Spleen (tissue), 11 donors: Measurements from ENCODE around the gene FBLN2. TPM values are rescaled to one million over a fixed set of nuclear protein-coding genes. Genes with fewer than 3 reads are reported as not detected.

Experiments used
- DNase-seq: peaks from one replicate; pipeline ENCODE4 v3.0.0-alpha.2; 2020
- H3K27ac ChIP-seq, 8 donors: fragments of 200-600 bp; sonication (generic) in 7 of 8; 1 replicate in 4 of 8; 2 replicates in 4 of 8; pipeline versions ENCODE4 v1.5.0 to v1.8.0; 2016 to 2021; ENCODE audit warnings: inconsistent platforms in 4 of 8, mild to moderate bottlenecking in 4 of 8, moderate library complexity in 1 of 8
- H3K27me3 ChIP-seq, 7 donors: fragments of 200-600 bp; sonication (generic) in 6 of 7; replicated peaks in 1 of 7; 1 replicate in 4 of 7; 2 replicates in 3 of 7; pipeline versions ENCODE4 v1.5.0 to v1.8.0; 2016 to 2021; ENCODE audit warnings: inconsistent platforms in 3 of 7, mild to moderate bottlenecking in 1 of 7
- H3K36me3 ChIP-seq, 6 donors: fragments of 200-600 bp; sonication (generic) in 5 of 6; 1 replicate in 4 of 6; 2 replicates in 2 of 6; pipeline versions ENCODE4 v1.5.0 to v1.8.0; 2016 to 2021; ENCODE audit warnings: inconsistent platforms in 2 of 6
- H3K4me1 ChIP-seq, 6 donors: fragments of 200-600 bp; sonication (generic) in 5 of 6; 1 replicate in 3 of 6; 2 replicates in 3 of 6; pipeline versions ENCODE4 v1.5.0 to v1.8.0; 2016 to 2021; ENCODE audit warnings: inconsistent platforms in 3 of 6
- H3K4me3 ChIP-seq, 8 donors: fragments of 200-600 bp; sonication (generic) in 7 of 8; 1 replicate in 4 of 8; 2 replicates in 4 of 8; pipeline versions ENCODE4 v1.5.0 to v1.8.0; 2016 to 2021; ENCODE audit warnings: inconsistent platforms in 4 of 8, mild to moderate bottlenecking in 4 of 8, moderate library complexity in 2 of 8
- H3K9me3 ChIP-seq, 8 donors: fragments of 200-600 bp; sonication (generic) in 7 of 8; 1 replicate in 4 of 8; 2 replicates in 4 of 8; pipeline versions ENCODE4 v1.5.0 to v1.8.0; 2016 to 2021; ENCODE audit warnings: inconsistent platforms in 4 of 8
- CTCF ChIP-seq, 11 experiments: fragments of 200-600 bp in 7 of 11; fragments of 450-650 bp in 4 of 11; sonication (generic) in 4 of 11; IDR thresholded peaks in 8 of 11; conservative IDR thresholded peaks in 3 of 11; 1 replicate in 7 of 11; 2 replicates in 4 of 11; pipeline versions ENCODE4 v1.4.0 to v1.8.0; 2016 to 2021; ENCODE audit warnings: antibody characterized with exemption in 11 of 11, inconsistent platforms in 4 of 11, mild to moderate bottlenecking in 1 of 11
- POLR2A ChIP-seq, 3 donors: fragments of 450-650 bp; IDR thresholded peaks; one replicate each; pipeline ENCODE4 v1.5.1; 2017; ENCODE audit warnings: antibody characterized with exemption in 3 of 3, mild to moderate bottlenecking in 1 of 3
- POLR2AphosphoS5 ChIP-seq, 3 donors: sonication (generic); formaldehyde crosslinking; IDR thresholded peaks; one replicate each; pipeline ENCODE4 v1.5.1; 2017; ENCODE audit warnings: antibody characterized with exemption in 3 of 3
- WGBS, 5 donors: extraction: QIAGEN DNeasy Blood & Tissue Kit in 3 of 5; methylation state at CpG; one replicate each; pipeline versions ENCODE4 v1.1.5 to v1.1.7; 2013 to 2018; 5-methylcytosine and 5-hydroxymethylcytosine counted together
- intact Hi-C: fragments of 100-400 bp; cut with DNase I; formaldehyde crosslinking; loops from one replicate; pipeline ENCODE4 v1.15.0; 2023; ENCODE audit warnings: low total_unique reads
- polyA plus RNA-seq, 3 donors: library from polyadenylated mRNA; stranded (reverse); fragments of 200-250 nt; gene quantifications; one replicate each; pipeline ENCODE4 v1.2.1, GENCODE V29; 2013
- total RNA-seq, 7 donors: library from RNA; depleted of rRNA in 3 of 7; stranded (reverse); fragments of >200 nt in 3 of 7; fragmentation: NEBNext Ultra II Directional in 4 of 7; extraction: Animal tissue kit (Norgen Biotek cat#: 25700) in 4 of 7; gene quantifications; one replicate each; pipeline versions ENCODE4 v1.1.0 to v1.2.1, GENCODE V29; 2016 to 2021
- donor health status: healthy with polysubstance abuse.
- donor health status: DM: no; HTN: no; CAD: no; lungs with moderate emphysema.
- donor health status: DM: no; HTN: no; CAD: no.
- donor health status: Bipolar disorder and iron deficiency.
- donor health status: healthy.
- donor health status: DM: no; HTN: no; CAD: no.
- donor health status: DM: yes; HTN: yes; CAD: no.

The FBLN2 gene
- total and polyA plus RNA-seq, 10 donors = 6.1 to 28.2 (median 12.5) TPM

- no peak for TF ChIP-seq POLR2A (IDR thresholded peaks at IDR 0.05)
- no peak for TF ChIP-seq POLR2AphosphoS5 (IDR thresholded peaks at IDR 0.05)
- TF ChIP-seq CTCF (IDR thresholded peaks at IDR 0.05 in 8 of 11, conservative IDR thresholded peaks at IDR 0.05 in 3 of 11) = no peak
- 72 to 84% (median 75%) methylated on average over 5 of the region's 5 CpGs for WGBS, 5 donors
- peaks cover 0 to 66% (median 0%) of the 10 kb centered on the region in 7 donors for H3K27me3 ChIP-seq
Measured at GRCh38 chr3:13668136-13668535, 119.2 kb downstream of the FBLN2 start.

GRCh38 chr3:13669457-13669856 is 120.5 kb downstream of the FBLN2 start:
- intact Hi-C loops = no loop called here
- no peaks in the 10 kb centered on the region for H3K9me3 ChIP-seq
- H3K27ac ChIP-seq = no peak overlapping the region
- H3K4me1 ChIP-seq = peaks cover 0 to 10% (median 0%) of the 10 kb centered on the region in 6 donors
- peaks cover 0 to 65% (median 0%) of the 10 kb centered on the region in 7 donors for H3K27me3 ChIP-seq
- H3K4me3 ChIP-seq = no peak overlapping the region
- TF ChIP-seq POLR2A (IDR thresholded peaks at IDR 0.05) = no peak
- no peak for TF ChIP-seq POLR2AphosphoS5 (IDR thresholded peaks at IDR 0.05)
- TF ChIP-seq CTCF (IDR thresholded peaks at IDR 0.05 in 8 of 11, conservative IDR thresholded peaks at IDR 0.05 in 3 of 11) = no peak
- H3K36me3 ChIP-seq = no peaks in the 10 kb centered on the region
- DNase-seq = no peak
- 48 to 79% (median 68%) methylated on average over 1 of the region's 1 CpG for WGBS, 5 donors

More at GRCh38 chr3:13668136-13668535, 119.2 kb downstream of the FBLN2 start:
- H3K27ac ChIP-seq = no peak overlapping the region
- no peak overlapping the region for H3K4me3 ChIP-seq
- no peaks in the 10 kb centered on the region for H3K36me3 ChIP-seq
- no peak for DNase-seq
- peaks cover 0 to 10% (median 0%) of the 10 kb centered on the region in 6 donors for H3K4me1 ChIP-seq
- no peaks in the 10 kb centered on the region for H3K9me3 ChIP-seq
- intact Hi-C loops = no loop called here

- no peak overlapping the region for H3K27ac ChIP-seq
- TF ChIP-seq CTCF (IDR thresholded peaks at IDR 0.05 in 8 of 11, conservative IDR thresholded peaks at IDR 0.05 in 3 of 11) = no peak
- no peak for TF ChIP-seq POLR2A (IDR thresholded peaks at IDR 0.05)
- TF ChIP-seq POLR2AphosphoS5 (IDR thresholded peaks at IDR 0.05) = no peak
- no peaks in the 10 kb centered on the region for H3K36me3 ChIP-seq
- H3K4me1 ChIP-seq = peaks cover 0 to 8% (median 0%) of the 10 kb centered on the region in 6 donors
- no peaks in the 10 kb centered on the region for H3K9me3 ChIP-seq
- H3K27me3 ChIP-seq = peaks cover 0 to 58% (median 0%) of the 10 kb centered on the region in 7 donors
- WGBS, 5 donors = 81 to 87% (median 84%) methylated on average over 4 of the region's 4 CpGs
- no peak overlapping the region for H3K4me3 ChIP-seq
- DNase-seq = no peak
- intact Hi-C loops = no loop called here
Measured at GRCh38 chr3:13670292-13670691, 121.4 kb downstream of the FBLN2 start.

GRCh38 chr3:13671482-13672233 is 122.7 kb downstream of the FBLN2 start:
- no peaks in the 10 kb centered on the region for H3K36me3 ChIP-seq
- TF ChIP-seq POLR2AphosphoS5 (IDR thresholded peaks at IDR 0.05) (no peak), POLR2A (IDR thresholded peaks at IDR 0.05) (no peak), CTCF (IDR thresholded peaks at IDR 0.05 in 8 of 11, conservative IDR thresholded peaks at IDR 0.05 in 3 of 11) (no peak)
- no peaks in the 10 kb centered on the region for H3K4me1 ChIP-seq
- 71 to 78% (median 76%) methylated on average over 10 of the region's 10 CpGs for WGBS, 5 donors
- intact Hi-C loops = no loop called here
- H3K27ac ChIP-seq = no peak overlapping the region
- no peak for DNase-seq
- H3K9me3 ChIP-seq = no peaks in the 10 kb centered on the region
- H3K27me3 ChIP-seq = peaks cover 0 to 59% (median 0%) of the 10 kb centered on the region in 7 donors
- H3K4me3 ChIP-seq = no peak overlapping the region
